A673 (cell line): ENCODE data around the gene SPRING1.

Experiments
- CTCF ChIP-seq: fragments of 300-800, 200-600 bp; sonication (generic); conservative IDR thresholded peaks from 2 replicates; pipeline ENCODE4 v1.5.1; 2017; ENCODE audit warnings: low read depth, mild to moderate bottlenecking, antibody characterized with exemption, low read length, moderate library complexity, mixed read lengths
- EZH2 ChIP-seq: fragments of 200-600 bp; sonication (generic); IDR thresholded peaks from 2 replicates; pipeline ENCODE4 v1.6.1; 2017; ENCODE audit warnings: borderline replicate concordance, low read depth, mild to moderate bottlenecking, mixed read lengths, antibody characterized with exemption, low read length; ENCODE audit not compliant: poor library complexity, severe bottlenecking

- TF ChIP-seq CTCF (no peak), EZH2 (no peak)
These were observed 25.2 kb downstream of the SPRING1 start for GRCh38 chr12:116712458-116713303.
